Measurements from ENCODE around the gene SLIT3.

DNA sequence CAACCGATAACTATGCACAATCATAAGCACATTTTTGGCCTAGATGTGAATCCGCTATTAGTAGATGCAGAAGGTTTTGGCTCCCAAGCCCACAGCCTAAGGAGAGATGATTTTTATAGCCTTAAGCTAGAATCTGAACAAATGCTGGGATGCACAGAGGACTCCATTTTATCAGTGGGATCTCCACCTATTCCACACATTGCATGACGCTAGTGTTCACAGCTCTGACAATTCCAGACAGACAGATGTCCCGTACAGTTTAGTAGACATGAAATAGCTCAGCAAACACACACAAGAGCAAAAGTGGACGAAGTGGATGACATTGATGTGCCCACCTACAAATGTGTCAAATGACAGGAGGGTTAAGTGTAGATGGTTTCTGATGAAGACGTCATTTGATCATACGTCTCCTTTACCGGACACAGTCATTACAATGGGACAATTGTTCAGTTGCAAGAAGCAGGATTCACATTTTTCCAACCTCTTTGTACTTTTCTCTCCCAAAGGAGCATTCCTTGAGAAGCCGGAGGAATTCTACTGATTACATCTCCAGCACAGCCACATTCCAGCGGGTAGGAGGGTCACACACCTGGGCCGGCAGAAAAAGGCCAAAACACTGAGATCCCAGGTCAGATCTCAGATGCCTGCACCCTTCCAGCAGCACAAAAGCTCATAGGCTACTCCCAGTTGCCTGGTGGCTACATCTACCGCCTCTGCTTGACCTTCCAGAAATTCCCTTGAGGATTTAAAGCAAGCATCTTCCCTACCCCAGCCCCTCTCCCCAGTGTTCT is 202.4 kb downstream of the SLIT3 start:
- TF ChIP-seq, protein P1, sequence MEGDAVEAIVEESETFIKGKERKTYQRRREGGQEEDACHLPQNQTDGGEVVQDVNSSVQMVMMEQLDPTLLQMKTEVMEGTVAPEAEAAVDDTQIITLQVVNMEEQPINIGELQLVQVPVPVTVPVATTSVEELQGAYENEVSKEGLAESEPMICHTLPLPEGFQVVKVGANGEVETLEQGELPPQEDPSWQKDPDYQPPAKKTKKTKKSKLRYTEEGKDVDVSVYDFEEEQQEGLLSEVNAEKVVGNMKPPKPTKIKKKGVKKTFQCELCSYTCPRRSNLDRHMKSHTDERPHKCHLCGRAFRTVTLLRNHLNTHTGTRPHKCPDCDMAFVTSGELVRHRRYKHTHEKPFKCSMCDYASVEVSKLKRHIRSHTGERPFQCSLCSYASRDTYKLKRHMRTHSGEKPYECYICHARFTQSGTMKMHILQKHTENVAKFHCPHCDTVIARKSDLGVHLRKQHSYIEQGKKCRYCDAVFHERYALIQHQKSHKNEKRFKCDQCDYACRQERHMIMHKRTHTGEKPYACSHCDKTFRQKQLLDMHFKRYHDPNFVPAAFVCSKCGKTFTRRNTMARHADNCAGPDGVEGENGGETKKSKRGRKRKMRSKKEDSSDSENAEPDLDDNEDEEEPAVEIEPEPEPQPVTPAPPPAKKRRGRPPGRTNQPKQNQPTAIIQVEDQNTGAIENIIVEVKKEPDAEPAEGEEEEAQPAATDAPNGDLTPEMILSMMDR (IDR thresholded peaks at IDR 0.05): no peak
- no peak for TF ChIP-seq POLR2A (IDR thresholded peaks at IDR 0.05)

Data from right lobe of liver (tissue), 4 donors.